Neural cell (in vitro differentiated cells): ENCODE measurements around the gene ZBTB7A. TPM values are rescaled to one million over a fixed set of nuclear protein-coding genes. Genes with fewer than 3 reads are reported as not detected.
A peak's percentile ranks its signal among the peaks of the same experiment; 100 is the strongest.
"Not testable (repeated sequence)": the region's sequence is repeated elsewhere in the genome, so short reads cannot be mapped to it uniquely, and the experiment has no call there.

ENCODE experiments used
- H2AFZ ChIP-seq: fragments of 200-600, 300-800 bp; sonication (generic), shearing (Covaris generic); 2 replicates; pipeline ENCODE4 v1.6.0; 2014; ENCODE audit warnings: low read depth, mild to moderate bottlenecking, antibody characterized with exemption, low read length, moderate library complexity
- H3F3A ChIP-seq: fragments of 200-600 bp; shearing (Covaris generic); 2 replicates; pipeline ENCODE4 v1.6.1; 2016; ENCODE audit warnings: mild to moderate bottlenecking, moderate library complexity, mixed read lengths, antibody characterized with exemption, low read length; ENCODE audit not compliant: insufficient read depth, poor library complexity, severe bottlenecking
- H3K27ac ChIP-seq: fragments of 200-600, 300-800 bp; sonication (generic), shearing (Covaris generic); 2 replicates; pipeline ENCODE4 v1.5.1; 2014; ENCODE audit warnings: mild to moderate bottlenecking, low read length, moderate library complexity
- H3K27me3 ChIP-seq: fragments of 300-800, 200-600 bp; sonication (generic), shearing (Covaris generic); 2 replicates; pipeline ENCODE4 v1.6.0; 2014; ENCODE audit warnings: mild to moderate bottlenecking, low read depth, low read length, moderate library complexity; ENCODE audit not compliant: insufficient read depth
- H3K36me3 ChIP-seq: fragments of 300-800, 200-600 bp; sonication (generic), shearing (Covaris generic); 2 replicates; pipeline ENCODE4 v1.5.1; 2014; ENCODE audit warnings: mild to moderate bottlenecking, antibody characterized with exemption, low read length, moderate library complexity; ENCODE audit not compliant: insufficient read depth
- H3K4me2 ChIP-seq: fragments of 300-800, 200-600 bp; sonication (generic), shearing (Covaris generic); 2 replicates; pipeline ENCODE4 v1.6.0; 2014; ENCODE audit warnings: mild to moderate bottlenecking, low read length
- H3K4me3 ChIP-seq: fragments of 300-800, 200-600 bp; sonication (generic), shearing (Covaris generic); 2 replicates; pipeline ENCODE4 v1.5.1; 2014; ENCODE audit warnings: mild to moderate bottlenecking, low read length, moderate library complexity
- H3K79me2 ChIP-seq: fragments of 200-600 bp; shearing (Covaris generic); replicated peaks from 2 replicates; pipeline ENCODE4 v1.6.0; 2014; ENCODE audit warnings: mild to moderate bottlenecking, low read length, moderate library complexity; ENCODE audit not compliant: insufficient read depth
- H3K9ac ChIP-seq: fragments of 300-800, 200-600 bp; sonication (generic), shearing (Covaris generic); 2 replicates; pipeline ENCODE4 v1.6.1; 2016; ENCODE audit warnings: mild to moderate bottlenecking, low read length, mixed read lengths
- H3K9me2 ChIP-seq: fragments of 200-600 bp; shearing (Covaris generic); 2 replicates; pipeline ENCODE4 v1.6.1; 2016; ENCODE audit warnings: mild to moderate bottlenecking, low read length, mixed read lengths; ENCODE audit not compliant: insufficient read depth
- H3K9me3 ChIP-seq: fragments of 200-600, 300-800 bp; sonication (generic), shearing (Covaris generic); 2 replicates; pipeline ENCODE4 v1.6.1; 2016; ENCODE audit warnings: mild to moderate bottlenecking, mixed run types, low read length, moderate library complexity, mixed read lengths
- H4K20me1 ChIP-seq: fragments of 200-600 bp; shearing (Covaris generic); 2 replicates; pipeline ENCODE4 v1.6.1; 2016; ENCODE audit warnings: mild to moderate bottlenecking, mixed run types; ENCODE audit not compliant: insufficient read depth
- EP300 ChIP-seq: fragments of 450-650 bp; conservative IDR thresholded peaks from 2 replicates; pipeline ENCODE4 v1.6.1; 2014; ENCODE audit warnings: antibody characterized with exemption, mild to moderate bottlenecking, moderate library complexity; ENCODE audit not compliant: poor library complexity, severe bottlenecking
- EZH2 ChIP-seq: fragments of 200-600, 300-800 bp; shearing (Covaris generic), sonication (generic); IDR thresholded peaks from 2 replicates; pipeline ENCODE4 v1.6.1; 2014; ENCODE audit warnings: antibody characterized with exemption, low read length, borderline replicate concordance, mild to moderate bottlenecking; ENCODE audit not compliant: insufficient read depth, poor library complexity, severe bottlenecking
- MXI1 ChIP-seq: fragments of 450-650 bp; conservative IDR thresholded peaks from 2 replicates; pipeline ENCODE4 v1.6.1; 2014; ENCODE audit warnings: antibody characterized with exemption, mild to moderate bottlenecking; ENCODE audit not compliant: poor library complexity, severe bottlenecking
- POLR2AphosphoS5 ChIP-seq: IDR thresholded peaks from 2 replicates; pipeline ENCODE4 v1.6.1; 2012
- RAD21 ChIP-seq: fragments of 450-650 bp; conservative IDR thresholded peaks from 2 replicates; pipeline ENCODE4 v1.6.1; 2014; ENCODE audit warnings: antibody characterized with exemption, mild to moderate bottlenecking, moderate library complexity
- REST ChIP-seq: IDR thresholded peaks from 2 replicates; pipeline ENCODE4 v1.6.1; 2012; ENCODE audit warnings: borderline replicate concordance
- SMC3 ChIP-seq: fragments of 450-650 bp; conservative IDR thresholded peaks from 2 replicates; pipeline ENCODE4 v1.6.1; 2014; ENCODE audit warnings: antibody characterized with exemption, mild to moderate bottlenecking, moderate library complexity; ENCODE audit not compliant: poor library complexity
- TAF1 ChIP-seq: IDR thresholded peaks from 2 replicates; pipeline ENCODE4 v1.6.1; 2012; ENCODE audit warnings: low read depth
- polyA plus RNA-seq: library from polyadenylated mRNA; depleted of rRNA; stranded (reverse); fragments of >200 nt; gene quantifications from 2 replicates; pipeline ENCODE4 v1.2.3, GENCODE V29; 2014
- TF ChIP-seq, protein P1 (sequence below): fragments of 450-650 bp; IDR thresholded peaks from 2 replicates; pipeline ENCODE4 v1.5.1; 2014; ENCODE audit warnings: antibody characterized with exemption, mild to moderate bottlenecking, moderate library complexity; ENCODE audit not compliant: poor library complexity, severe bottlenecking

ZBTB7A gene
- polyA plus RNA-seq, 1 donor from 2014 or later, result 1.7 TPM

- Histone ChIP-seq H2AFZ (no peak overlapping the region), H4K20me1 (peaks cover 22% of the 10 kb centered on the region), H3K79me2 (peaks cover 40% of the 10 kb centered on the region), H3K27ac (no peak overlapping the region), H3K27me3 (no peaks in the 10 kb centered on the region), H3K9ac (no peak overlapping the region), H3K9me3 (no peaks in the 10 kb centered on the region), H3K36me3 (no peaks in the 10 kb centered on the region), H3K4me3 (no peak overlapping the region), H3K9me2 (no peaks in the 10 kb centered on the region), H3F3A (no peaks in the 10 kb centered on the region), H3K4me2 (no peak overlapping the region)
- TF ChIP-seq SMC3 (no peak), MXI1 (no peak), RAD21 (no peak), EP300 (no peak)
- TF ChIP-seq, protein P1, sequence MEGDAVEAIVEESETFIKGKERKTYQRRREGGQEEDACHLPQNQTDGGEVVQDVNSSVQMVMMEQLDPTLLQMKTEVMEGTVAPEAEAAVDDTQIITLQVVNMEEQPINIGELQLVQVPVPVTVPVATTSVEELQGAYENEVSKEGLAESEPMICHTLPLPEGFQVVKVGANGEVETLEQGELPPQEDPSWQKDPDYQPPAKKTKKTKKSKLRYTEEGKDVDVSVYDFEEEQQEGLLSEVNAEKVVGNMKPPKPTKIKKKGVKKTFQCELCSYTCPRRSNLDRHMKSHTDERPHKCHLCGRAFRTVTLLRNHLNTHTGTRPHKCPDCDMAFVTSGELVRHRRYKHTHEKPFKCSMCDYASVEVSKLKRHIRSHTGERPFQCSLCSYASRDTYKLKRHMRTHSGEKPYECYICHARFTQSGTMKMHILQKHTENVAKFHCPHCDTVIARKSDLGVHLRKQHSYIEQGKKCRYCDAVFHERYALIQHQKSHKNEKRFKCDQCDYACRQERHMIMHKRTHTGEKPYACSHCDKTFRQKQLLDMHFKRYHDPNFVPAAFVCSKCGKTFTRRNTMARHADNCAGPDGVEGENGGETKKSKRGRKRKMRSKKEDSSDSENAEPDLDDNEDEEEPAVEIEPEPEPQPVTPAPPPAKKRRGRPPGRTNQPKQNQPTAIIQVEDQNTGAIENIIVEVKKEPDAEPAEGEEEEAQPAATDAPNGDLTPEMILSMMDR, result no peak
Observed at GRCh38 chr19:4012092-4012974, 54.4 kb downstream of the ZBTB7A start.

DNA sequence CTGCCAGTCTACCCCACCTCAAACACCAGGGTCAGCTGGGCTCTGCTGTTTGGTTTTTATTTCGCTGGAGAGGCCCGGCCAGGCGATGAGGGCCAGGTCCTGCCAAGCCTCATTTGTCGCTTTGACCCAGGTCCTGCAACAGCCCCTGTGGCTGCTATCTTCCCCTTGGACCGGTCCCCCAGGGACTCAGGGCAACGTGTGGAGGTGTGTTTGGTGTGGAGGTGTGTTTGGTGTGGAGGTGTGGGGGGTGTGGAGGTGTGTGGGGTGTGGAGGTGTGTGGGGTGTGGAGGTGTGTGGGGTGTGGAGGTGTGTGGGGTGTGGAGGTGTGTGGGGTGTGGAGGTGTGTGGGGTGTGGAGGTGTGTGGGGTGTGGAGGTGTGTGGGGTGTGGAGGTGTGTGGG, 55.3 kb downstream of the ZBTB7A start:
- H3K27me3 ChIP-seq, H3K9me2 ChIP-seq, H2AFZ ChIP-seq, H3K27ac ChIP-seq, H3K36me3 ChIP-seq, H3K9ac ChIP-seq, H3F3A ChIP-seq, H3K4me2 ChIP-seq, H3K9me3 ChIP-seq: not testable (repeated sequence)
- Histone ChIP-seq H3K4me3 (peak overlapping the region; percentile 35), H3K79me2 (peaks cover 40% of the 10 kb centered on the region), H4K20me1 (peaks cover 17% of the 10 kb centered on the region)

GRCh38 chr19:4010808-4011110, 55.9 kb downstream of the ZBTB7A start:
- H3K27me3 ChIP-seq, result no peaks in the 10 kb centered on the region
- no peak overlapping the region for H3K4me2 ChIP-seq
- H4K20me1 ChIP-seq, result peaks cover 15% of the 10 kb centered on the region
- no peak for TF ChIP-seq EP300
- TF ChIP-seq, protein P1, result no peak
- no peak for TF ChIP-seq TAF1
- no peak for TF ChIP-seq MXI1
- TF ChIP-seq POLR2AphosphoS5, result no peak
- no peak for TF ChIP-seq REST
- TF ChIP-seq SMC3, result no peak
- TF ChIP-seq EZH2, result no peak
- no peak for TF ChIP-seq RAD21
- no peak overlapping the region for H3K4me3 ChIP-seq
- H3K9me3 ChIP-seq, result no peaks in the 10 kb centered on the region
- H3K36me3 ChIP-seq, result no peaks in the 10 kb centered on the region
- H3K9ac ChIP-seq, result no peak overlapping the region
- H3K9me2 ChIP-seq, result no peaks in the 10 kb centered on the region
- H3K27ac ChIP-seq, result no peak overlapping the region
- H3K79me2 ChIP-seq, result peaks cover 40% of the 10 kb centered on the region
- H2AFZ ChIP-seq, result no peak overlapping the region
- no peaks in the 10 kb centered on the region for H3F3A ChIP-seq
